ENCODE results near the gene RHBG. TPM values are rescaled to one million over a fixed set of nuclear protein-coding genes. Genes with fewer than 3 reads are reported as not detected.

The RHBG gene
- total RNA-seq, 3 donors from 2014 or later, result not detected

DNA sequence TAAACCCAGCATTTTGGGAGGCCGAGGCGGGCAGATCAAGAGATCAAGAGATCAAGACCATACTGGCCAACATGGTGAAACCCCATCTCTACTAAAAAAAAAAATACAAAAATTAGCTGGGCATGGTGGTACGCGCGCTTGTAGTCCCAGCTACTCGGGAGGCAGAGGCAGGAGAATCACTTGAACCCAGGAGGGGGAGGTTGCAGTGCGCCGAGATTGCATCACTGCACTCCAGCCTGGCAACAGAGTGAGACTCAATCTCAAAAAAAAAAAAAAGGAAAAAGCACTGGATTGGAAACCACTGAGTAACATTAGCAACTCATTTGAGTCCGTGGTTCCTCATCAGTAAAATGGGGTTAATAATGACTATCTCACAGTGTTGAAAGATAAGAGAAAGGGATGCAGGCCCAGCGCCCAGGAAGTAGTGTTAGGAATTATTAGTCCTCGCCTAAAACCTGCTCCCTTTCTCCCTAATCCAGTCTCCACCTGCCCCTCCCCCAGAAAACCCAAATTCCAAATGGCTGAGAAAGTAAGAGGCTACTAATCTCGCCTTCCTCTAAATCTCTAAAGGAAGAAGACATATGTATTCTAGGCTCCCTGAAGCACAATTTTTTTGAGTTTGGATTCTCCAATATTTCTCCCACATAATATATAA, 49.5 kb downstream of the RHBG start:
- Histone ChIP-seq H3K9me3 (no peaks in the 10 kb centered on the region), H3K4me3 (no peak overlapping the region), H3K36me3 (ENCODE audit: low read depth) (no peaks in the 10 kb centered on the region), H3K4me1 (ENCODE audit: low read depth) (peaks cover 21% of the 10 kb centered on the region)
- ATAC-seq (no peak), DNase-seq (no peak)
- intact Hi-C loops (cut with DNase I, micrococcal nuclease), result no loop called here
- TF ChIP-seq, protein P1, sequence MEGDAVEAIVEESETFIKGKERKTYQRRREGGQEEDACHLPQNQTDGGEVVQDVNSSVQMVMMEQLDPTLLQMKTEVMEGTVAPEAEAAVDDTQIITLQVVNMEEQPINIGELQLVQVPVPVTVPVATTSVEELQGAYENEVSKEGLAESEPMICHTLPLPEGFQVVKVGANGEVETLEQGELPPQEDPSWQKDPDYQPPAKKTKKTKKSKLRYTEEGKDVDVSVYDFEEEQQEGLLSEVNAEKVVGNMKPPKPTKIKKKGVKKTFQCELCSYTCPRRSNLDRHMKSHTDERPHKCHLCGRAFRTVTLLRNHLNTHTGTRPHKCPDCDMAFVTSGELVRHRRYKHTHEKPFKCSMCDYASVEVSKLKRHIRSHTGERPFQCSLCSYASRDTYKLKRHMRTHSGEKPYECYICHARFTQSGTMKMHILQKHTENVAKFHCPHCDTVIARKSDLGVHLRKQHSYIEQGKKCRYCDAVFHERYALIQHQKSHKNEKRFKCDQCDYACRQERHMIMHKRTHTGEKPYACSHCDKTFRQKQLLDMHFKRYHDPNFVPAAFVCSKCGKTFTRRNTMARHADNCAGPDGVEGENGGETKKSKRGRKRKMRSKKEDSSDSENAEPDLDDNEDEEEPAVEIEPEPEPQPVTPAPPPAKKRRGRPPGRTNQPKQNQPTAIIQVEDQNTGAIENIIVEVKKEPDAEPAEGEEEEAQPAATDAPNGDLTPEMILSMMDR (IDR thresholded peaks at IDR 0.05), result no peak

GRCh38 chr1:156419854-156420204, 50.8 kb downstream of the RHBG start:
- no peak for DNase-seq
- peaks cover 21% of the 10 kb centered on the region for H3K4me1 ChIP-seq (ENCODE audit: low read depth)

DNA sequence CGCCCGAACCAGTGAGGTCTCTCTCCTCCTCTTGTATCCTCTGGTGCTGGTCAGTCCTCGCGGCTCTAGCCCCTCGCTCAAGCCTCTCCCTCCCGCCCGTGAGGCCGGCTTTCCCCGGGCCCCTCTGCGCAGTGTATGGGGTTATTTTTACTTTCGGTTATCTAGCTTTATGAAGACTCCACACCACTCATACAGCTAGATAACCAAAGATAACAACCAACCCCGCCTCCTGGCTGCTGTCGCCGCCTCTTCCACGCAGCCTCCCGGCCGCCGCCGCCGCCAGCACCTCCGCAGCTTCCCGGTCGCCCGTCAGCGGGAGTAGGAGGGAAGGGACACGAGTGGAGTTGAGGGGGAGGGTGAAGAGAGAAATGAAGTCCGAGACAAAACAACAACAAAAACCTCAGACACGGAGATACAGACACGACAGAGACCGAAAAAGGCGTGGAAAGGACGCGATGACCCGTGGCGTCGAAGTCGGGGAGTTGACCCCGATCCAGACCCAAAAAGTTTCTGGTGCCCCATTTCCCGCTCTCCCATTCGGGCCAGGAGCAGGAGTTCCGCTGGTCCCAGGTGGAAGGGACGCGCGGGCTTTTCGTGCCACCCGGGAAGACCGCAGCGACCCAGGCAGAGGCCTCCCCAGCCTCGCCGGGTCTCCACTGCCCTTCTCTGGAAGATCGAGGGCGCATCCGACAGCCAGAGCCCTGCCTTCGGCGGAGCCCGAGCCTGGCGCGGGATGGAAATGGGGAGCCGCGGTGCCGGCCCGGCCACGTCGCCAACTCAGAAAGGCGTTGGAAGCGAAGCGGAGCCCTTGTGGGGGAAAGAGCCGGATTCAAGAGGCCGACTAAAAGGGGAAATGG, 51.4 kb downstream of the RHBG start:
- TF ChIP-seq, protein P1 (IDR thresholded peaks at IDR 0.05), result no peak
- DNase-seq (peak in 1 of 3 donors; percentile 39), ATAC-seq (peak; percentile 50)
- Histone ChIP-seq H3K4me1 (ENCODE audit: low read depth) (peaks cover 21% of the 10 kb centered on the region), H3K9me3 (no peaks in the 10 kb centered on the region), H3K36me3 (ENCODE audit: low read depth) (no peaks in the 10 kb centered on the region), H3K4me3 (no peak overlapping the region)
- intact Hi-C loops (cut with DNase I, micrococcal nuclease), result no loop called here

More at GRCh38 chr1:156419854-156420204, 50.8 kb downstream of the RHBG start:
- TF ChIP-seq, protein P1 (IDR thresholded peaks at IDR 0.05), result no peak
- intact Hi-C loops (cut with DNase I, micrococcal nuclease), result no loop called here
- Histone ChIP-seq H3K9me3 (no peaks in the 10 kb centered on the region), H3K36me3 (ENCODE audit: low read depth) (no peaks in the 10 kb centered on the region), H3K4me3 (no peak overlapping the region)
- ATAC-seq, result no peak

DNA sequence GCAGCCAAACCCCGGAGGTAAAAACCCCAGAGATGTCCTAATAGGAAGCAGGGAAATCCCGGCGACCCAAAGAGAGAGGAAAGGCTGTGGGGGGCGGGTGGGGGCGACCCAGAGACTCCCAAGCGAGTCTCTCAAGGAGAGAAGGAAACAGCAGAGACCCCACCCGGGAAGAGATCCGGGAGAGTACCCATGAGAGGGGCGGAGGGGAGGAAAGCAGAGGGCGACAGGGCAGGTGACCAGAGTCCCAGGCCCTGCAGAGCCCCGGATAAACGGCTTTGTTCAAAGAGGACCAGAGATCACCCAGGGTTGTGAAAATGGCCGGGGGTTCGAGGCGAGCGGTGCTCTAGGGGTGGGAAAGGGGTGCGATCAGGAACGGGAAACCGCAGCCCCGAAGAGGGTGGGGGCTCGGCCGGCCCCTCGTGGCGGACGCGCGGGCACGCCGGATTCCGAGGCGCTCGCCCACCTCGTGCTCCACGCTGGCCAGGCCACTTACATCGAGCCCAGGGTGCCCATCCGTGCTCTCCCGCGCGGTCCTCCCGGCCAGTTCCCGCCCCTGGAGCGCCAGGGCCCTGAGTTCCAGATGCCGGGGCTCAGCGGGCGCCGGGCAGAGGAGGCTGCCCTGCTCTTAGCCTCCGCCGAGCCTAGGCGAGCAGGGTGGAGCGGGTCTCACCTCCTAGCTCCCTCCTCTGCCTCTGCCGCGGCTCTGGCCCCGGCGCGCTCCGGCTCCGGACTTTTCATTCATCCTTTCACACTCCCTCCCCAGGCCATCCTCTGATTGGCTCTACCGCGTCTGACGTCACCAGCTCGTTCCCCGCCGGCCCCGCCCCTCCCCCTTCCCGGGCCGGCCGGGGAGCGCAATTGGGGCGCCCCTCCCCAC, 52.3 kb downstream of the RHBG start:
- Histone ChIP-seq H3K4me1 (ENCODE audit: low read depth) (peaks cover 21% of the 10 kb centered on the region), H3K36me3 (ENCODE audit: low read depth) (no peaks in the 10 kb centered on the region), H3K9me3 (no peaks in the 10 kb centered on the region), H3K4me3 (no peak overlapping the region)
- DNase-seq (peak; percentile 78 to 82 (median 80)), ATAC-seq (peak; percentile 94)
- intact Hi-C loops (cut with DNase I, micrococcal nuclease), result no loop called here
- TF ChIP-seq, protein P1 (IDR thresholded peaks at IDR 0.05), result no peak

GRCh38 chr1:156421939-156422601, 53.1 kb downstream of the RHBG start:
- H3K4me1 ChIP-seq (ENCODE audit: low read depth), result peaks cover 21% of the 10 kb centered on the region
- DNase-seq (no peak), ATAC-seq (no peak)
- H3K9me3 ChIP-seq, result no peaks in the 10 kb centered on the region
- no peaks in the 10 kb centered on the region for H3K36me3 ChIP-seq (ENCODE audit: low read depth)
- no peak overlapping the region for H3K4me3 ChIP-seq
- TF ChIP-seq, protein P1 (IDR thresholded peaks at IDR 0.05), result no peak
- intact Hi-C loops (cut with DNase I, micrococcal nuclease), result no loop called here
